GM13977 (cell line): ENCODE results near the gene SMIM41.

Source experiments
- DNase-seq: peaks from one replicate; pipeline ENCODE4 v3.0.0; 2012; ENCODE audit warnings: low spot score
- CTCF ChIP-seq: IDR thresholded peaks from 2 replicates; pipeline ENCODE4 v1.5.1; 2012; ENCODE audit warnings: mild to moderate bottlenecking, control low read depth; ENCODE audit not compliant: insufficient read depth; ENCODE audit errors: extremely low read depth, missing control alignments
- in situ Hi-C: fragments of 300-500 bp; cut with MboI; formaldehyde crosslinking; loops from one replicate; pipeline ENCODE4 v1.12.0; 2022; ENCODE audit warnings: low sequenced_read_pairs, low pct_unique_long_range_greater_than_20kb, mixed read lengths, inconsistent platforms; ENCODE audit not compliant: unreplicated experiment

Gene SMIM41

GRCh38 chr12:52043386-52044212 lies 35.9 kb upstream of the SMIM41 start:
- TF ChIP-seq CTCF: no peak
- in situ Hi-C loops: no loop called here

GRCh38 chr12:52044292-52044983 lies 35.1 kb upstream of the SMIM41 start:
- no peak for DNase-seq
- TF ChIP-seq CTCF: no peak
- in situ Hi-C loops: no loop called here

More at GRCh38 chr12:52043386-52044212, 35.9 kb upstream of the SMIM41 start:
- no peak for DNase-seq

GRCh38 chr12:52045794-52046199 lies 33.7 kb upstream of the SMIM41 start:
- no peak for TF ChIP-seq CTCF
- no peak for DNase-seq
- in situ Hi-C loops: no loop called here

GRCh38 chr12:52046859-52047258 lies 32.6 kb upstream of the SMIM41 start:
- TF ChIP-seq CTCF: no peak
- no peak for DNase-seq
- in situ Hi-C loops: no loop called here

GRCh38 chr12:52049286-52049685 lies 30.2 kb upstream of the SMIM41 start:
- in situ Hi-C loops: no loop called here
- TF ChIP-seq CTCF: no peak
- no peak for DNase-seq

- no peak for DNase-seq
- in situ Hi-C loops: no loop called here
- no peak for TF ChIP-seq CTCF
These were observed 29.8 kb upstream of the SMIM41 start for GRCh38 chr12:52049688-52050087.
